HEK293T (cell line): Measurements from ENCODE around the gene GLI1.
"Not testable (repeated sequence)": the region's sequence is repeated elsewhere in the genome, so short reads cannot be mapped to it uniquely, and the experiment has no call there.

Source experiments
- BHLHE40 ChIP-seq: fragments of 450-650 bp; IDR thresholded peaks from 2 replicates; pipeline ENCODE4 v1.6.1; 2016; ENCODE audit warnings: mild to moderate bottlenecking, moderate library complexity, borderline replicate concordance
- FOXA1 ChIP-seq: fragments of 450-650 bp; IDR thresholded peaks from 2 replicates; pipeline ENCODE4 v1.6.1; 2016; ENCODE audit warnings: mild to moderate bottlenecking
- FOXK2 ChIP-seq: fragments of 450-650 bp; IDR thresholded peaks from 2 replicates; pipeline ENCODE4 v1.6.1; 2016; ENCODE audit warnings: mild to moderate bottlenecking
- LEF1 ChIP-seq: fragments of 450-650 bp; IDR thresholded peaks from 2 replicates; pipeline ENCODE4 v1.6.1; 2017; ENCODE audit warnings: mild to moderate bottlenecking, borderline replicate concordance
- PKNOX1 ChIP-seq: fragments of 450-650 bp; IDR thresholded peaks from 2 replicates; pipeline ENCODE4 v1.6.1; 2016
- SP1 ChIP-seq: fragments of 450-650 bp; IDR thresholded peaks from 2 replicates; pipeline ENCODE4 v1.6.1; 2017
- SUZ12 ChIP-seq: fragments of 450-650 bp; IDR thresholded peaks from 2 replicates; pipeline ENCODE4 v1.6.1; 2016; ENCODE audit warnings: mild to moderate bottlenecking
- ZNF384 ChIP-seq: fragments of 450-650 bp; IDR thresholded peaks from 2 replicates; pipeline ENCODE4 v1.6.1; 2016

- not testable (repeated sequence) for TF ChIP-seq PKNOX1, FOXA1, SUZ12, BHLHE40, ZNF384, SP1, LEF1, FOXK2
Observed at GRCh38 chr12:57426948-57427347, 32.6 kb upstream of the GLI1 start.
